NCI-H226 (cell line): ENCODE data around the gene C16orf89.
"Not testable (repeated sequence)": the region's sequence is repeated elsewhere in the genome, so short reads cannot be mapped to it uniquely, and the experiment has no call there.

Experiments
- DNase-seq: peaks from one replicate; pipeline ENCODE4 v3.0.0-alpha.2; 2015

The C16orf89 gene

DNA sequence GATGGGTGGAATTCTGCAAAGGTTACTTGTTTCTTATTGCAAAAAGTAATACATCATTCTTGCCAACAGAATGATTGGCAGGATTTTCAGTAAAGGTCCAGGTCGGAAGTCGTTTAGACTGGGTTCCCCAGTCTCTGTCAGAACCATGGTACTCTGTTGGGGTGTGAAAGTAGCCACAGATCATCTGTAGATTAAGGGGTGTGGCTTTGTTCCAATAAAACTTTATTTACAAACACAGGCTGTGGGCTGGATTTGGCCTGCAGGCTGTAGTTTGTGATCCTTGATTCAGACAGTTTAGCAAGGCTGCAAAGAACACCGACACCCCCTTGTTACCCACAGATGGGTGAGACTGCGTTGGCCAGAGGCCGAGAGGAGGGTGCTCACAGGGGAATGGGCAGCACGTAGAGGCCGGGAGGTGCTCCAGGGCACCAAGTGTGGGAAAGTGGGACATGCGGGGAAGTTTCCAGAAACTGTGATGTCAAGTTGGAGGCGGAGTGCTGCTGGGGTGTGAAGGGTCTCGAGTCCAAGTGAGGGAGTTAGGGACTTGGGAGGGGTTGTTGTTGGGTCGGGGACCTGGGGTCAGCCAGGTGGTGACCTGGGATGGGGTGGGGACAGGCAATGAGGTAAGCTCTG, 18.5 kb upstream of the C16orf89 start:
- not testable (repeated sequence) for DNase-seq

DNA sequence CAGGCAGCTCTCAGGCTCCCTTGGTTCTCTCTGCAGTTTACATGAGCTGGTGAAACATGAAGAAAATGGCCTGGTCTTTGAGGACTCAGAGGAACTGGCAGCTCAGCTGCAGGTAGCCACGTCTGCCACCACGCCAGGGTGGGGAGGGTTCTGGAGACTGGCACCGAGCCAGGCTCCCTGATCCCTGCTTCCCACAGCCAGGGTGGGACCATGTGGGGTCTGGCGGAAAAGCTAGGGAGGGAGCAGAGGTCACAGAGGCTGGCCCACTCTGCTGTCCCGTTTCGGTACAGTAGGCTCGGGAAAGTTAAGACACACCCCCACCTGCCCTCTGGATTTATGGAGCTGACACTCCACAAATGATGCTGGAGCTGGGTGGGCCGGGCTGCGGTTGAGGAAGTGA, 17.9 kb upstream of the C16orf89 start:
- DNase-seq, result not testable (repeated sequence)

GRCh38 chr16:5080996-5081395, 15.2 kb upstream of the C16orf89 start:
- DNase-seq, result not testable (repeated sequence)

DNA sequence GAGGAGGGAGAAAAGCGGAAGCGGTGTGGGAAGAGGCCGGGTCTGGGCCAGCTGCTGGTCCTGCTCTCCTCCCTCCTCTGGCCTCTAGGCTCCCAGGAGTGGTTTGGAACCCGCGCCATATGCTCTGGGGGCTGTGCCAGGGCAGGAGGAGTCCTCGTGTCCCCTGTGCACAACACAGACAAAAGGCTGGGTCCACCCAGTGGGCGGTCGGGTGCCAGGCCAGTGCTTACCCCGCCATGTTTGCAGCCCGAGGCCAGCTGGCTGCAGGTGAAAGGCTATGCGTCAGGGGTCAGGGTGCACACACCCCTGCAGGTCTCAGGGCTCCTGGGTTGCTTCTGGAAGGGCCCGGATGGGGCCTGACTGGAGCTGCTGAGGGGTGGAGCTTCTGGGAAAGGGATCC, 14.7 kb upstream of the C16orf89 start:
- DNase-seq, result not testable (repeated sequence)

DNA sequence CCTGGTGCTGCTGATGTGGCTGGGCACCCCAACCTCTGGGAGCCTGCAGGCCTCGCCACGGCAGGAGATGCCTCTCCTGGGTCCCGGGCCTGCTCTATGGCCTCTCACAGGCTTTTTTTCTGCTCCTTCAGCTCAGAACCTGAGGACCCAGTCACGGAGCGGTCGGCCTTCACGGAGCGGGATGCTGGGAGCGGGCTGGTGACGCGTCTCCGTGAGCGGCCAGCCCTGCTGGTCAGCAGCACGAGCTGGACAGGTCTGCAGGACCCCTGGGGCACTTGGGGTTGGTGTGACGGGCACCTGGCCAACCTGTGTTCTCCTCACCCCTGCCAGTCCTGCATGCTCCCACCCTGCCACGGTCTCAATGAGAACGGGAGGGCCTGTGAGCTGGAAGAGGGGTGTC, 12.9 kb upstream of the C16orf89 start:
- DNase-seq, result no peak

GRCh38 chr16:5077304-5077703, 11.5 kb upstream of the C16orf89 start:
- no peak for DNase-seq

- no peak for DNase-seq
Observed at GRCh38 chr16:5075637-5076036, 9.9 kb upstream of the C16orf89 start.

DNA sequence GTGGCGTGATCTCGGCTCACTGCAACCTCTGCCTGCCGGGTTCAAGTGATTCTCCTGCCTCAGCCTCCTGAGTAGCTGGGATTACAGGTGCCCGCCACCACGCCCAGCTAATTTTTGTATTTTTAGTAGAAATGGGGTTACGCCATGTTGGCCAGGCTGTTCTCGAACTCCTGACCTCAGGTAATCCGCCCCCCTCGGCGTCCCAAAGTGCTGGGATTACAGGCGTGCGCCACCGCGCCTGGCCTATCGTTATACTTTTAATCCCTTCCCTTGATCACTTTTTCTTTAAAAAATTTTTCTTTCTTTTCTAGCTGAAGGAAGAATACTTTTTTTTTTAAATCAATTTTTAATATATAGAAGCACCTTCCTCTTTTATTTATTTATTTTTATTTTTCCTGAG, 8.0 kb upstream of the C16orf89 start:
- not testable (repeated sequence) for DNase-seq

DNA sequence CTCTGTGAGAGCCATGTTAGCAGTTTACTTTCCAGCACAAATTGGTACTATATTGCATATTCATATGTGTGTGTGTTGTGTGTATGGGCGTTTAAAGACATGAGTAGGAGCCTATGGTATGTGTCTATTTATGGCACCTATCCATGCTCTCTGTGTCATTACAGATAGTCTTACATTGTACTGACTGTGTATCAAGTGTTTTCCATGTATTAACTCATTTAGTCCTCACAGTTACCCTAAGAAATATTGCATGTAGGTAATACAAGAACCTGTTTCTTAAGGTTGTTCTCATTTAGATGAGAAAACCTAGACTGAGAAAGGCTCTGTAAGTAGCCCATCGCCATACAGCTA, 7.5 kb upstream of the C16orf89 start:
- DNase-seq, result no peak

GRCh38 chr16:5072334-5073278, 6.8 kb upstream of the C16orf89 start:
- DNase-seq, result no peak

GRCh38 chr16:5071681-5072333, 6.1 kb upstream of the C16orf89 start, which contains the start of gene ALG1:
Gene ALG1, plus strand, starts transcription at chr16:5071843. Its CDS starts 7 bp downstream, at chr16:5071850.
- DNase-seq, result peak; percentile 86

GRCh38 chr16:5071341-5071680, 5.6 kb upstream of the C16orf89 start:
- DNase-seq, result no peak

DNA sequence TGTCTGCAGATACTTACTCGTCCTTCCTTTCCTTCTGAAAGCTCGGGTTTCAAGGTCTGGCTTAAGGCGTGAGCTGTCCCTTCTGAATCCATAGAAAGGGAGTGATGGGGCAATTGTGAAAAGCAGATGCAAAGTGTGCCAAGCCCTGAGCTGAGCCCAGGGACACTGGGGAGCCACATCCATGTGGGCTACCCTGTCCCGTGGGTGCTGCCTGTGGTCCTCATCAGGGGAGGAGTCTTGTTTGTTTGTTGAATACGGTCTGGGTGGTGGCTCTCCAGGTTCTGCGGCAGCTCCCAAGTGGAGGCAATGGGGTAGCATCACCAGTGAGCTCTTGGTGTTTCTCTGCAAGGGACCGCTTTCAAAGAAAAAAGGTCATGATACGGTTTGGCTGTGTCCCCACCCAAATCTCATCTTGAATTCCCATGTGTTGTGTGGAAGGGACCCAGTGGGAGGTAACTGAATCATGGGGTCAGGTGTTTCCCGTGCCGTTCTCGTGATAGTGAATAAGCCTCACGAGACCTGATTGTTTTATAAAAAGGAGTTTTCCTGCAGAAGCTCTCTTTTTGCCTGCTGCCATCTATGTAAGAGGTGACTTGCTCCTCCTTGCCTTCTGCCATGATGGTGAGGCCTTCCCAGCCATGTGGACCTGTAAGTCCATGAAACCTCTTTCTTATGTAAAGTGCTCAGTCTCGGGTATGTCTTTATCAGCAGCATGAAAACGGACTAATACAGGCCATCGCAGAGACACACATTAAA, 4.9 kb upstream of the C16orf89 start:
- DNase-seq, result no peak

- no peak for DNase-seq
Observed at GRCh38 chr16:5069854-5070253, 4.1 kb upstream of the C16orf89 start.

DNA sequence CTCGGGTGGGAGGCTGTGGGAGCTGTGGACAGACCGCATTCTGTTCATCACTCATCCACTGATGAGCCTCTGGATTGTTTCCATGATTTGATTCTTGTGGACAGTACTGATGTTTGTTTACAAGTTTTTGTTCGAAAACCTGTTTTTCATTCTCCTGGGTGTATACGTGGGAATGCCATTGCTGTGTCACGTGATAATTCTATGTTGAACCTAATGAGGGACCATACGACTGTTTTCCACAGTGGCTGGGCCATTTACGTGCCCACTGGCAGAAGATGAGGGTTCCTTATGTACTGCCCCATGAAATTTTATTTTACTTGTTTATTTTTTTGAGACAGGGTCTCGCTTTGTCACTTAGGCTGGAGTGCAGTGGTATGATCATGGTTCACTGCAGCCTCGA, 3.3 kb upstream of the C16orf89 start:
- no peak for DNase-seq

DNA sequence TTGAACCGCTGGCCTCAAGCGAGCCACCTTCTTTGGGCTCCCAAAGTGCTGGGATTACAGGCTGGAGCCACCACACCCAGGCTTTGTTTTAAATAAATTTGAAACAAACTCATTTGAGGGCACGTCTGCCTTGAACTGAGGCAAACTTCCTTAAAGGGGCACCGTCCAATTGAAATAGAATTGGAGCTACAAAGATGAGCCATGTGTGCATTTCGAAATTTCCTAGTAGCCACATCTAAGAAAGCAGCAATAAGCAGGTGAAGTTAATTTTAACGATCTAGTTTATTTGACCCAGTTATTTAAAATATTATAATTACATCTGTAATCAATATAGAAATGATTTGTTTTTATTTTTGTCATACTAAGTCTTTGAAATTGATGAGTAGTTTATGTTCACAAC, 755 bp upstream of the C16orf89 start:
- DNase-seq, result no peak

- DNase-seq, result no peak
Observed at GRCh38 chr16:5065326-5065725, 430 bp downstream of the C16orf89 start.

- DNase-seq, result no peak
Observed at GRCh38 chr16:5064915-5065314, 841 bp downstream of the C16orf89 start.

DNA sequence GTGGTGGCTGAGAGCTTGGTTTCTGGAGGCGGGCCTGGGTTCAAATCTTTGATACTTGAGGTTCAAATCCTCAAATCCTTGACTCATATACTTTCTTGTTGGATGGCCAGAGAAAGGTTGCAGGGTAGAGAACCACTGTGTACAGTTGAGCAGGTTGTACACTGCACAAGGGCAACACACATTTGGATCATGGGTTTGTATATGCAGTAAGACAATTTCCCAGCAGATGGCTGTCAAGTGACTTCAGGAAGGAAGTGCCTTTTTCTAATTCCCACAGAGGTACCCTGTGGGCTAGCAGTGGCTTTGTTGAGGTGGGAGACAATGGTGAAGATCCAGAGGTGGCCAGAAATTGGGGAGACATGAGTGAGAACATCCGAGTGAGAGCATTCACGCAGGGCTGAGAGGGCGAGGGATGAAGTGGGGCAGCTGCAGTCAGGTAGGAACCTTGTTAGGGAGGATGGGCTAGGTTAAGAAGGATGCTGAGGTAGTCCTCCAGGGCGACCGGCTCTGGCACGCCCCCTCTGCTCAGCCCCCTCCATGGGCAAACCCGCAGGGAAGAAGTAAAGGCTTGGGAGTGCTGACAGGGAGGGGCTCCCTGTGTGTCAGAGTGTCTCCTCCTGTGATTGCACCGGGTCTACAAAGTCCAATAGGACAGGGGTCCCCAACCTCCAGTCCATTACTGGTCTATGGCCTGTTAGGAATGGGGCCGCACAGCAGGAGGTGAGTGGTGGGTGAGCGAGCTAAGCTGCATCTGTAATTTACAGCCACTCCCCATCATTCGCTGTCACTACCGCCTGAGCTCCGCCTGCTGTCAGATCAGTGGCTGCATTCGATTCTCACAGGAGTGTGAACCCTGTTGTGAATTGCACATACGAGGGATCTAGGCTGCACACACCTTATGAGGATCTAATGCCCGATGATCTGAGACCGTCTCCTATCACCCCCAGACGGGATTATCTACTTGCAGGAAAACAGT, 2.7 kb downstream of the C16orf89 start:
- DNase-seq, result no peak

- DNase-seq, result no peak
Observed at GRCh38 chr16:5062051-5062450, 3.7 kb downstream of the C16orf89 start.

DNA sequence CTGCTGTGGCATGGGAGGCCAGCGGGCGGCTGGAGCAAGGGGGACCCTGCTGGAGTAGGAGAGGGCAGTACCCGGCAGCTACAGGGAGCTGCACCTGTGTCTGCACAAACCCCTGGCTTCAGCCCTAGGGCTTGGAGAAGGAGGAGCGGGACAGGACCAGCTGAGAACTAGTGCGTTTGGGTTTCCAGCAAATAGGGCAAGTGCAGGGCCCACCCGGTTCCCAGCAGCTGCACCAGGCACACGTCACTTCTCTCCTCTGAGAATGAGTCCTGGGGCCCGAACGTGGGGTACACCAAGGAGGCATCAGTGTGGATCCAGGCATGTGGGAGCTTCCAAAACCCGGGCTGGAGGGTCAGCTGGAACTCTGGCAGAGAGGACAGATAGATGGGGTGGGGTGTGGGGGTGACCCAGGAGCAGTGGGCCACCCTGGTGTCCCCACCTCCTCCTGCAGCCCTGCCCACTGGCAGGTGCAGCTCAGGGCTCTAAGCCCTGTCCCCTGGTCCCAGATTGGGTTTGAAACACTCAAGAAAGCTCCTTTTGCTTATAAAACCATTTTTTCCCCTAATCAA, 5.6 kb downstream of the C16orf89 start:
- DNase-seq, result no peak
